ENCODE data around the gene EIF2AK3. TPM values are rescaled to one million over a fixed set of nuclear protein-coding genes. Genes with fewer than 3 reads are reported as not detected.

Gene EIF2AK3
- total and polyA plus RNA-seq, 2 of the 8 experiments (the other 6 are each of a cell fraction or from before 2014, with no cell fraction given), result 5.8 to 22.8 TPM

DNA sequence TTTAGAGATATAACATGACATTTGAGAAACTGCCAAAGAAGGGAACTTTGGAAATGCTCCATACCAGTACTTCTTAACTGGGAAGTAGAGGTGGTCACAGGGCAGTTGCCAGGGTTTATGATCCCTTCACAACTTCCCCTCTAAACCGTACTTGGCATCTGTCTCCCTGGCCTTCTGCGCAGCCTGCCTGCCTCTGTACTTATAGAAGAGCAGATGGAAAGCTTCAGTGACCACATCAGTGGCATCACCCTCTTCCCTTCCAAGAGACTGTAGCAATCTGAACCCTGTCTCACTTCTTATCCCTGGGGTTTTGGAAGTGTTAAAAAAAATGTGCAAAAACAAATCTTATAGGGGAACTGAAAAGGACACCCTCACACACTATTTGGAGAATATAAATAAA is 64.1 kb downstream of the EIF2AK3 start (continued):
- no peak for TF ChIP-seq CTCF (IDR thresholded peaks at IDR 0.05; ENCODE audit: control extremely low read depth in 1 of 3, insufficient read depth in 1 of 3, low read depth in 1 of 3, low read length in 3 of 3)
- no peak for TF ChIP-seq EGR1 (IDR thresholded peaks at IDR 0.05; ENCODE audit: borderline replicate concordance, low read depth, low read length)
- TF ChIP-seq BCL11A (IDR thresholded peaks at IDR 0.05; ENCODE audit: low read depth in 2 of 2, low read length in 2 of 2), result no peak

Data from H1 (cell line).